Middle frontal gyrus (tissue), 1 donor: ENCODE data around the gene SLC40A1.

ENCODE experiments used
- DNase-seq: peaks from one replicate; pipeline ENCODE4 v3.0.0-alpha.2; 2015; ENCODE audit warnings: low spot score; ENCODE audit errors: extremely low spot score

The SLC40A1 gene

GRCh38 chr2:189569295-189569910 lies 11.2 kb downstream of the SLC40A1 start:
- DNase-seq = no peak

GRCh38 chr2:189566046-189566445 lies 14.5 kb downstream of the SLC40A1 start:
- DNase-seq = no peak

- DNase-seq = no peak
These were observed 19.1 kb downstream of the SLC40A1 start for GRCh38 chr2:189561371-189562038.

- DNase-seq = no peak
These were observed 20.4 kb downstream of the SLC40A1 start for GRCh38 chr2:189560273-189560586.

GRCh38 chr2:189559579-189560272 lies 20.9 kb downstream of the SLC40A1 start:
- no peak for DNase-seq

GRCh38 chr2:189558516-189559272 lies 21.9 kb downstream of the SLC40A1 start:
- no peak for DNase-seq

- no peak for DNase-seq
These were observed 23.2 kb downstream of the SLC40A1 start for GRCh38 chr2:189557373-189557772.

- DNase-seq = no peak
These were observed 24.1 kb downstream of the SLC40A1 start for GRCh38 chr2:189556526-189556925.

GRCh38 chr2:189555232-189555631 lies 25.4 kb downstream of the SLC40A1 start:
- DNase-seq = no peak

GRCh38 chr2:189553504-189554088 lies 27.0 kb downstream of the SLC40A1 start:
- no peak for DNase-seq

GRCh38 chr2:189552991-189553404 lies 27.6 kb downstream of the SLC40A1 start:
- DNase-seq = no peak

- no peak for DNase-seq
These were observed 28.1 kb downstream of the SLC40A1 start for GRCh38 chr2:189552334-189552990.

GRCh38 chr2:189551808-189552207 lies 28.8 kb downstream of the SLC40A1 start:
- DNase-seq = no peak

GRCh38 chr2:189549449-189549832 lies 31.1 kb downstream of the SLC40A1 start:
- no peak for DNase-seq

GRCh38 chr2:189548666-189549448 lies 31.7 kb downstream of the SLC40A1 start:
- no peak for DNase-seq

GRCh38 chr2:189545418-189545817 lies 35.2 kb downstream of the SLC40A1 start:
- no peak for DNase-seq

GRCh38 chr2:189544318-189545042 lies 36.1 kb downstream of the SLC40A1 start:
- DNase-seq = no peak

GRCh38 chr2:189543367-189543766 lies 37.2 kb downstream of the SLC40A1 start:
- DNase-seq = no peak

GRCh38 chr2:189542145-189542882 lies 38.3 kb downstream of the SLC40A1 start:
- DNase-seq = no peak
